Measurements from ENCODE around the gene CEP290. TPM values are rescaled to one million over a fixed set of nuclear protein-coding genes. Genes with fewer than 3 reads are reported as not detected.

The CEP290 gene
- total RNA-seq, 1 experiment from 2014 or later, result 9.6 TPM

DNA sequence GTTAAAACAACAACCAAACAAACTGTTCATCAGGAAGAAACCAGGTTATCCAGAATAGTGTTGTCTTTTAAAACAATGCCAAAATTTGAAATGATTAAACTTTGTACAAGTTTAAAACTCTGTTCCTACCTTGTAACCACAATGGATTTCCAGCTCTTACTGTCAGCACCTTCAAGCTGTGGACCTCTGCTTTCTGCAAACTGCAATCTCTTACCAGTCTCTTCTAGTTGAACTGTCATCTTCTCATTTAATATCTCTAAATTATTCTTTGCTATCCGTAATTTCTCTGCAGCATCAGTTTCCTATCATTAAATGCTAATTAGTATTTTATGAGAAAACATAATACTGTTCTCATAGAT is 83.2 kb downstream of the CEP290 start:
- Mint-ChIP-seq H3K9me3 (no peaks in the 10 kb centered on the region), H3K36me3 (peaks cover 10% of the 10 kb centered on the region; the same call in 1 of the 2 replicates), H3K4me1 (no peaks in the 10 kb centered on the region), H3K27ac (no peak overlapping the region), H3K27me3 (ENCODE audit: low read depth) (no peaks in the 10 kb centered on the region), H3K4me3 (no peak overlapping the region)
- CTCF ChIA-PET, result no interaction called here
- POLR2A ChIA-PET, result no interaction called here
- TF ChIP-seq, protein P1, sequence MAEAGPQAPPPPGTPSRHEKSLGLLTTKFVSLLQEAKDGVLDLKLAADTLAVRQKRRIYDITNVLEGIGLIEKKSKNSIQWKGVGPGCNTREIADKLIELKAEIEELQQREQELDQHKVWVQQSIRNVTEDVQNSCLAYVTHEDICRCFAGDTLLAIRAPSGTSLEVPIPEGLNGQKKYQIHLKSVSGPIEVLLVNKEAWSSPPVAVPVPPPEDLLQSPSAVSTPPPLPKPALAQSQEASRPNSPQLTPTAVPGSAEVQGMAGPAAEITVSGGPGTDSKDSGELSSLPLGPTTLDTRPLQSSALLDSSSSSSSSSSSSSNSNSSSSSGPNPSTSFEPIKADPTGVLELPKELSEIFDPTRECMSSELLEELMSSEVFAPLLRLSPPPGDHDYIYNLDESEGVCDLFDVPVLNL (CRISPR knock-in tag; IDR thresholded peaks at IDR 0.05; ENCODE audit: borderline replicate concordance, low read depth), result no peak
- no peak for TF ChIP-seq NFYB (CRISPR knock-in tag; conservative IDR thresholded peaks at IDR 0.05; ENCODE audit: low read depth)
- TF ChIP-seq, protein P2, sequence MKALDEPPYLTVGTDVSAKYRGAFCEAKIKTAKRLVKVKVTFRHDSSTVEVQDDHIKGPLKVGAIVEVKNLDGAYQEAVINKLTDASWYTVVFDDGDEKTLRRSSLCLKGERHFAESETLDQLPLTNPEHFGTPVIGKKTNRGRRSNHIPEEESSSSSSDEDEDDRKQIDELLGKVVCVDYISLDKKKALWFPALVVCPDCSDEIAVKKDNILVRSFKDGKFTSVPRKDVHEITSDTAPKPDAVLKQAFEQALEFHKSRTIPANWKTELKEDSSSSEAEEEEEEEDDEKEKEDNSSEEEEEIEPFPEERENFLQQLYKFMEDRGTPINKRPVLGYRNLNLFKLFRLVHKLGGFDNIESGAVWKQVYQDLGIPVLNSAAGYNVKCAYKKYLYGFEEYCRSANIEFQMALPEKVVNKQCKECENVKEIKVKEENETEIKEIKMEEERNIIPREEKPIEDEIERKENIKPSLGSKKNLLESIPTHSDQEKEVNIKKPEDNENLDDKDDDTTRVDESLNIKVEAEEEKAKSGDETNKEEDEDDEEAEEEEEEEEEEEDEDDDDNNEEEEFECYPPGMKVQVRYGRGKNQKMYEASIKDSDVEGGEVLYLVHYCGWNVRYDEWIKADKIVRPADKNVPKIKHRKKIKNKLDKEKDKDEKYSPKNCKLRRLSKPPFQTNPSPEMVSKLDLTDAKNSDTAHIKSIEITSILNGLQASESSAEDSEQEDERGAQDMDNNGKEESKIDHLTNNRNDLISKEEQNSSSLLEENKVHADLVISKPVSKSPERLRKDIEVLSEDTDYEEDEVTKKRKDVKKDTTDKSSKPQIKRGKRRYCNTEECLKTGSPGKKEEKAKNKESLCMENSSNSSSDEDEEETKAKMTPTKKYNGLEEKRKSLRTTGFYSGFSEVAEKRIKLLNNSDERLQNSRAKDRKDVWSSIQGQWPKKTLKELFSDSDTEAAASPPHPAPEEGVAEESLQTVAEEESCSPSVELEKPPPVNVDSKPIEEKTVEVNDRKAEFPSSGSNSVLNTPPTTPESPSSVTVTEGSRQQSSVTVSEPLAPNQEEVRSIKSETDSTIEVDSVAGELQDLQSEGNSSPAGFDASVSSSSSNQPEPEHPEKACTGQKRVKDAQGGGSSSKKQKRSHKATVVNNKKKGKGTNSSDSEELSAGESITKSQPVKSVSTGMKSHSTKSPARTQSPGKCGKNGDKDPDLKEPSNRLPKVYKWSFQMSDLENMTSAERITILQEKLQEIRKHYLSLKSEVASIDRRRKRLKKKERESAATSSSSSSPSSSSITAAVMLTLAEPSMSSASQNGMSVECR (CRISPR knock-in tag; IDR thresholded peaks at IDR 0.05; ENCODE audit: borderline replicate concordance), result no peak
- TF ChIP-seq FOXP1 (CRISPR knock-in tag; IDR thresholded peaks at IDR 0.05; ENCODE audit: borderline replicate concordance), result no peak
- TF ChIP-seq, protein P3, sequence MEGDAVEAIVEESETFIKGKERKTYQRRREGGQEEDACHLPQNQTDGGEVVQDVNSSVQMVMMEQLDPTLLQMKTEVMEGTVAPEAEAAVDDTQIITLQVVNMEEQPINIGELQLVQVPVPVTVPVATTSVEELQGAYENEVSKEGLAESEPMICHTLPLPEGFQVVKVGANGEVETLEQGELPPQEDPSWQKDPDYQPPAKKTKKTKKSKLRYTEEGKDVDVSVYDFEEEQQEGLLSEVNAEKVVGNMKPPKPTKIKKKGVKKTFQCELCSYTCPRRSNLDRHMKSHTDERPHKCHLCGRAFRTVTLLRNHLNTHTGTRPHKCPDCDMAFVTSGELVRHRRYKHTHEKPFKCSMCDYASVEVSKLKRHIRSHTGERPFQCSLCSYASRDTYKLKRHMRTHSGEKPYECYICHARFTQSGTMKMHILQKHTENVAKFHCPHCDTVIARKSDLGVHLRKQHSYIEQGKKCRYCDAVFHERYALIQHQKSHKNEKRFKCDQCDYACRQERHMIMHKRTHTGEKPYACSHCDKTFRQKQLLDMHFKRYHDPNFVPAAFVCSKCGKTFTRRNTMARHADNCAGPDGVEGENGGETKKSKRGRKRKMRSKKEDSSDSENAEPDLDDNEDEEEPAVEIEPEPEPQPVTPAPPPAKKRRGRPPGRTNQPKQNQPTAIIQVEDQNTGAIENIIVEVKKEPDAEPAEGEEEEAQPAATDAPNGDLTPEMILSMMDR (IDR thresholded peaks at IDR 0.05), result no peak
- TF ChIP-seq GTF2I (CRISPR knock-in tag; conservative IDR thresholded peaks at IDR 0.05), result no peak
- no peak for TF ChIP-seq CBFB (CRISPR knock-in tag; IDR thresholded peaks at IDR 0.05; ENCODE audit: low read depth)
- ATAC-seq, result no peak
- no peak for DNase-seq (ENCODE audit: low spot score)

DNA sequence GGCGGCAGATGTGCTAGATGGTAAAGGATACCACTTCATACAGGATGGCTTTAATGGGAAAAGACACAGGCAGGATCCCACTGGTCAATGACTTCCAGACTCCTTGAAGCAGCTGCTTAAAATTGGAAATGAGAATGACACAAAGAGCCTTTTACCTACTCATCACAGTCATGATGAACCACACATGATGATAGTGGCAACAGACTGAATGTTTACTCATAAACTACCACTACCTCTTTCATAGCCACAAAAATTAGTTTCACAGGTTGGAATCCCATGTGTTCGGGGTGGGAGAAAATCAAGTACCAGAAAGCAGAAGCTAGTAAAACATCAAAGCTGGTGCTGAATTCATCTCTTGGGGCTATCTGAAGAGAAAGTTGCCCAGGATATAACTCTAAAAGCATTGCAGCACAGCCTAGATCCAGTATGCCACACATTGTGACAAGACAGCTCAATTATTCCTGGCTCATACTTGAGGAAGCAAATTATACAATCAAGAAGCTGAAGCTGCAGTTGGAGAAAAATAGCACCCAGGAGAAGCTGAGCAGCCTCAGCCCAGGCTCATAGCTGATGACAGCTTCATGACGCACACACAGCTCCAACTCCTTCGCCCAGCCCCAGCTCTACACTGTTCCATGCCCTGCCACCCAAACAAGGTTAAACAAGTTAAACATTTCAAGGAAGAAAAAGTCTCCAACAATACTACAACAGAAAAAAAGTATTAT is 83.7 kb downstream of the CEP290 start:
- no peak for ATAC-seq

More for the DNA sequence above, 83.7 kb downstream of the CEP290 start:
- no peak for TF ChIP-seq ZNF317 (CRISPR knock-in tag; IDR thresholded peaks at IDR 0.05; ENCODE audit: borderline replicate concordance, low read depth)
- TF ChIP-seq EMX1 (CRISPR knock-in tag; IDR thresholded peaks at IDR 0.05), result no peak
- TF ChIP-seq, protein P4, sequence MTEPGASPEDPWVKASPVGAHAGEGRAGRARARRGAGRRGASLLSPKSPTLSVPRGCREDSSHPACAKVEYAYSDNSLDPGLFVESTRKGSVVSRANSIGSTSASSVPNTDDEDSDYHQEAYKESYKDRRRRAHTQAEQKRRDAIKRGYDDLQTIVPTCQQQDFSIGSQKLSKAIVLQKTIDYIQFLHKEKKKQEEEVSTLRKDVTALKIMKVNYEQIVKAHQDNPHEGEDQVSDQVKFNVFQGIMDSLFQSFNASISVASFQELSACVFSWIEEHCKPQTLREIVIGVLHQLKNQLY (CRISPR knock-in tag; IDR thresholded peaks at IDR 0.05), result no peak
- no peak for TF ChIP-seq PRRX2 (CRISPR knock-in tag; IDR thresholded peaks at IDR 0.05)
- TF ChIP-seq, protein P5, sequence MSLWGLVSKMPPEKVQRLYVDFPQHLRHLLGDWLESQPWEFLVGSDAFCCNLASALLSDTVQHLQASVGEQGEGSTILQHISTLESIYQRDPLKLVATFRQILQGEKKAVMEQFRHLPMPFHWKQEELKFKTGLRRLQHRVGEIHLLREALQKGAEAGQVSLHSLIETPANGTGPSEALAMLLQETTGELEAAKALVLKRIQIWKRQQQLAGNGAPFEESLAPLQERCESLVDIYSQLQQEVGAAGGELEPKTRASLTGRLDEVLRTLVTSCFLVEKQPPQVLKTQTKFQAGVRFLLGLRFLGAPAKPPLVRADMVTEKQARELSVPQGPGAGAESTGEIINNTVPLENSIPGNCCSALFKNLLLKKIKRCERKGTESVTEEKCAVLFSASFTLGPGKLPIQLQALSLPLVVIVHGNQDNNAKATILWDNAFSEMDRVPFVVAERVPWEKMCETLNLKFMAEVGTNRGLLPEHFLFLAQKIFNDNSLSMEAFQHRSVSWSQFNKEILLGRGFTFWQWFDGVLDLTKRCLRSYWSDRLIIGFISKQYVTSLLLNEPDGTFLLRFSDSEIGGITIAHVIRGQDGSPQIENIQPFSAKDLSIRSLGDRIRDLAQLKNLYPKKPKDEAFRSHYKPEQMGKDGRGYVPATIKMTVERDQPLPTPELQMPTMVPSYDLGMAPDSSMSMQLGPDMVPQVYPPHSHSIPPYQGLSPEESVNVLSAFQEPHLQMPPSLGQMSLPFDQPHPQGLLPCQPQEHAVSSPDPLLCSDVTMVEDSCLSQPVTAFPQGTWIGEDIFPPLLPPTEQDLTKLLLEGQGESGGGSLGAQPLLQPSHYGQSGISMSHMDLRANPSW (CRISPR knock-in tag; conservative IDR thresholded peaks at IDR 0.05; ENCODE audit: low read depth), result no peak
- no peak for TF ChIP-seq ZNF423 (CRISPR knock-in tag; IDR thresholded peaks at IDR 0.05)
- CTCF ChIA-PET, result no interaction called here
- no peaks in the 10 kb centered on the region for H3K9me3 Mint-ChIP-seq
- no peaks in the 10 kb centered on the region for H3K4me1 Mint-ChIP-seq
- no peak overlapping the region for H3K4me3 Mint-ChIP-seq
- DNase-seq (ENCODE audit: low spot score), result no peak
- no peak overlapping the region for H3K27ac Mint-ChIP-seq
- peaks cover 10% of the 10 kb centered on the region; the same call in 1 of the 2 replicates for H3K36me3 Mint-ChIP-seq
- H3K27me3 Mint-ChIP-seq (ENCODE audit: low read depth), result no peaks in the 10 kb centered on the region
- POLR2A ChIA-PET, result no interaction called here

Data from WTC11 (cell line).